GM19468 (cell line): Measurements from ENCODE around the gene CCDC192.
"Not testable (repeated sequence)": the region's sequence is repeated elsewhere in the genome, so short reads cannot be mapped to it uniquely, and the experiment has no call there.

Experiments
- ATAC-seq: cut with Tn5 transposase; IDR thresholded peaks from one replicate; pipeline ENCODE4 v1.9.1; 2021; ENCODE audit warnings: mild to moderate bottlenecking, moderate library complexity, moderate number of reproducible peaks; ENCODE audit not compliant: unreplicated experiment; ENCODE audit errors: extremely low read depth

The CCDC192 gene

DNA sequence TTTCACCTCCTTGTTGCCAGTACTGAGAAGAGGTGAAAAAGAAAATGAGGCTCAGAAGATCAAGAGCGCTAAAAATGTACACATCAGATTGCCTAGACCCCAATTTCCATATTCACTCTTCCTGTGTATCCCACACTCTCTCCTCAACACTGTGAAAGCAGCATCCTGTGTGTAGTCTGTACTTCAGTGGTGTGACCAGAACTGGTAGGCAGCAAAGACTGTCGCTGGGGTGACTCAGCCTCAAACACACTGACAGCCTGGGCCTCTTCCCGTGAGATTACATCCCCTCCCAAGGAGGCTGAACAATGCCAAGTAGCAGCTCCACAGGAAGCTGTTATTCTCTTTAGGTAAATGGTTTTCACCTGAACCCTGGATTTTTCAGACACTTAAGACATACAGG is 135.5 kb downstream of the CCDC192 start:
- ATAC-seq, result no peak

DNA sequence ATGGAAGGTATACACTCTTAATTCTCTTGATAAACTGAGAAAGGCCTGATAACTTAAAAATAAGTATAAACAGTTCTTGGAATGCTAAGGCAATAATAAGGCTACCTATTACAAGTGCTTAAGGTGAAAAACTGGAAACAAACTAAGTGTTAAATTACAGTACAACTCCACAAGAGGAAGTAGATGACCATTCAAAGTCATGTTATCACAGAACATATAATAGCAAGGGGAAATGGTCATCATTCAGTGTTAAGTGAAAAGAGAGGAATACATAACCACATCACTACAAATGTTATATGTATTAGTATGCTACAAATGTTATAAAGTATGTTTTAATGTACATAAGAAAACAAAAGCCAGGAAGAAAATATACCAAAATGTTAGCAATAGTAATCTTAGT is 135.9 kb downstream of the CCDC192 start:
- no peak for ATAC-seq

DNA sequence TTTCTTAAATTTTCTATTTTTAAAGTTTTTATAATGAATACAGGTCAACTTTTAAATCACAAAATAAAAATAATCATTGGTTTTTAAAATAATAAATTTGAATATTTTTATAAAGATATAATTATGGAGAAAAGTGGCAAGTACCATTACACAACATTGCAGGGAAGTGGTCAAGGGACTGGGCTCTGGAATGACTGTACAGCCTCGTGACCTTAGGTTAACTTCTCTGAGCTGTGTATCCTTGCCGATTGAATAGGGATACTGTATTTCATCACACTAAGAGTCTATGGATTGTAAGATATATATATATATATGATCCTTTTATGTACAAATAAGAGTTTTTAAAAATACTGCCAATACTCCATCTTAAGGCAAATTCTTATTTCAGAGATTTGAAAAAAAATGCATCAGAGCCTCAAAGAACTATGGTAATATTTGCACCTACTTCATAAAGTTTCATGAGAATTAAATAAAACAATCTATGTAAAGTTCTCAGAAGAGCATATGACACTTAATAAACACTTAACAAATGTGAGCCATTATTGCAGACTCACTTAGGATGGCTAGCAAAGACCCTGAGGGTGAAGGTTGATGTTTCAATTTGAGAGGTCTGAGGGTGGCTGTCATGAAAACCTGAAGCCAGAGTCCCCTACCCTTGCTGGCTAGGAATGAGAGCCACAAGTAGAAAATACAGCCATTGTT is 136.5 kb downstream of the CCDC192 start:
- no peak for ATAC-seq

DNA sequence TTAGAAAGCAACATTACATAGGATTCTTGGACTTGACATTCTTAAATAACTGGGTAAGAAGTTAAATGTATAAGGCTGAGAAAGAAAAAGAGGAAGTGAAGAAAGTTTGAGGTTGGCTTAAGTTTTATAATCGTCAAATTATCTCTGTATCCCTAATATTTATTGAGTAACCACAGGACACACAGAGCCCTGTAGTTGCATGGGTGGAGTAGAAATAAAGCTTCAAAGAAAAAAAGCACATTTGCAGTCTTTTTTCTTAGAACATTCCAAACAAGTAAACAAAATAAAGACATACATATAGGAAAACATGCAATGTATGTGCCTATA is 137.0 kb downstream of the CCDC192 start:
- peak; percentile 76 for ATAC-seq

DNA sequence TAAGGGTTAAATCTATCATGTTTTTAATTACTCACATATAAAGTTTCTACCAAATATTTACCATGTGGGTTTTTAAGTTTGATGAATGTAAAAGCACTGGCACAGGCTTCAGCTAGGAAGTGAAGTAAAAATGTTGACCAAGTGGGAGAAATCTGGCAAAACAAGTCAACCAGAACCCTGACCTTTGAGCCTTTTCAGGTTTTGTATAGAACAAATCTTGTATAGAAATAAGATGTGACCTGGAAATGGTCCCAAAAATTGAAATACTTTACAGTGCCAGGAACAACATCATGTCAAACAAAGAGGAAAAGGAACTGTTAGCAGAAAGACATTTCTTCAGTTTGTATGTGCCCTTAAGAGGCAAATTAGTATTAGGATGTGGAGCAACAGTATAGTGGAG is 137.6 kb downstream of the CCDC192 start:
- no peak for ATAC-seq

DNA sequence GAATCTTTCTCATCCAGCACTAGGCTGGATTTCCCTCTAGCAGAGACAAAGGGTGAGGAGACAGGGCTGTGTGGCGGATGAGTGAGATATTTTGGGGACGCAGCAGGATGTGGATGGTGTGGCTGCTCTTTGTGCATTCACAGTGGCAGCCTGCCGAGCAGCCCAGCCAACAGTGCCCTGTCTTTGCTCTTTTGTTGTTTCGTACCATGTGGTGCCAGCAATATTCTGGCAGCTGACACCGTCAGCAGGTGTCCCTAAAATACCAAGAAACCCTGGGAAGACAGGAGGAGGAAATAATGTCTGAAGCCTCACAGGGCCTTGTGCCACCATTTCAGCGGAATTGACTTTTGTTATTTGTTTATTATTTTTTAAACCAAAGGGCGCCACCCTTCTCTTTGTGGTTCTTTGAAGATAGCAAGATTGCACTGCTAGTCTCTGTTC is 141.4 kb downstream of the CCDC192 start:
- ATAC-seq, result no peak

DNA sequence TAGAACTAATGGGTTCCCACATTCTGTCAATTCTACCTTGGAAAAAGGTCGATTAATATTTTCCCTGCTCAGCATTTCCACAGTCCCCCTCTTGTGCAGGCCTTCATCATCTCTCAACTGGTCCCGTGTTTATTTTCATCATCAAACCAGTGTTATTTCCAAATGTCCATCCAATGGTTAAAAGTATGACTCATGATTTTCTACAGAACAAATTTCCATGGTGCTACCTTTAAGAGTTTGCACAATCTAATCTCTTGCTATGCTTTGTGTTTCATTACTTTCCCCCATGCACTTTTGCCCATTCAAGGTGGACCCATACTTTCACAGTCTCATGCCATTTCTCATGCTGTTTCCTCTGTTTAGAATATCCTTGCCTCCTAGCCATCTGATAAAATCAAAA is 143.7 kb downstream of the CCDC192 start:
- no peak for ATAC-seq

DNA sequence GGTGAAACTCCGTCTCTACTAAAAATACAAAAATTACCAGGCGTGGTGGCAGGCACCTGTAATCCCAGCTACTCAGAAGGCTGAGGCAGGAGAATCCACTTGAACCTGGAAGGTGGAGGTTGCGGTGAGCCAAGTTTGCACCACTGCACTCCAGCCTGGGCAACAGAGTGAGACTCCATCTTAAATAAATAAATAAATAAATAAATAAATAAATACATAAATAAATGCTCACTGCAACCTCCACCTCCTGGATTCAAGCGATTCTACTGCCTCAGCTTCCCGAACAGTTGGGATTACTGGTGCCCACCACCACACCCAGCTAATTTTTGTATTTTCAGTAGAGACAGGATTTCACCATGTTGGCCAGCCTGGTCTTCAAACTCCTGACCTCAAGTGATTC is 144.4 kb downstream of the CCDC192 start:
- not testable (repeated sequence) for ATAC-seq

DNA sequence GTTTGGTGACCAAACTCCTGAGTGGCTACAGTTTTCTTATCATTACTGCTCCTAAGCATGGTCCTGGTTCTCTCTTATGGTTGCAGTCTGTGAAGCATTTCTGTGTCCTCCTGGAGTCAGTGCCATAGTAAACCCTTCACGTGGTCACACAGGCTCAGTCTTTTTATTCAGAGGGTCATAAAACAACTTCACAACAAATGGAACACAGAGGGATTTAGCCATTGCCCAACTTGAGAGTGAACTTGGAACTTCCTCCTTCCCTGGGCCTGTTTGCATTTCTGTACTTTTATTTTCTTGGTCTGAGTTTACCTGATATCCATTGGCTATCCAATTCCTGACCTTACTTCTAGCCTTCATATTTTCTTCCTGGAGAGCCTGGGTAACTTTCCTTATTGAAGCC is 144.9 kb downstream of the CCDC192 start:
- ATAC-seq, result no peak

DNA sequence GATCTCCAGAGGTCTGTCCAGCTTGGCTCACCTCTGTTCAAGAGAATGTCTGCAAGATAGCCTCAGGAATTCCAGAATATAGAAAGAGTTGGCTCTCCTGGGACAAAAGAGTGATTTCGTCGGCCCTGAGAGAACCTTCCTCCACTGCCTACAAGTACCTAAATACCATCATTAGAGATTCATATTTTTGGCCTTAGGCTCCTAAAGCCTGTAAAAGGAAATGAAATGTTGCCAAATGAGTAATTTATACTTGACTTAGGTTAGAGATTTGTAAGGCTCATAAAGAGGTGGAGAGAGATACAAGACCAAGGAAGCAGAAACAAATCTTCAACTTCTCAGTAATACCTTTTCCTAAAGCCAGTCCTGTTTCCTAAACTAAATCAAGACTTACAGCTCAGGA is 146.2 kb downstream of the CCDC192 start:
- no peak for ATAC-seq

DNA sequence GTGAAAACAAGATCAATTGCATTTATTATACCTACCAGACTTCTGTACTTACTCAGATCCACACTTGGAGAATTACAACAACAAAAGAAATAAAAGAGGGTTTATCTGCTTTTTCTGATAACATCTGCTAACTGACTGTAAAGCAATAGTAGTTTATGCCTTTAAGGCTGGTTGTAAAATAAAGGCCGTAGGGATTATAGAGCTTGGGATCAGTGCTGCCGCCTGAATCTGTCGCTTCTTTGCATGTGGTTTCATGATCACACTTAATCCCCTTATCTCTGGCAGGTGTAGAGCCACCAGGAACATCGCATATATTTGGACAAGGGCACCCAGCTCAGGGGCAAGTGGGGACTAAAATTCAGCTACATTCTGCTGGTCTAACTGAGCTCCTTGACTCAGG is 146.7 kb downstream of the CCDC192 start:
- ATAC-seq, result no peak

DNA sequence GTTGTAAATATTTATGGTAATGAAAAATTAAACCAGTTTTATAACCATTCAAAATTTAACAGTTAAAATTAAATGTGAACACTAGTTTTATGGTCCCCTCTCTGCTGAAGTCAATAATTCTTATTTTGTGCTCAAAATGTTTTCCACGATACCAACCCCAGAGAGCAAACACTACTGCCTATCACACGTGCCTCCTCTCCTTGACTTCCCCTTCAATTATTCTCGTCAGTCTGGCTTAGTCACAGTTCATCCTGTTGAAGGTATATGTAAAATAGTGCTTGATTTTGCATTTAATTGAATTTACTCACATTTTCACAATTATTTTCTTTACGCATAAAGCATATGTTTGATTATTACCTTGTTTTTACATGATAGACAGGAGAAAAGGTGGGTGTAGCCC is 148.8 kb downstream of the CCDC192 start:
- ATAC-seq, result no peak

DNA sequence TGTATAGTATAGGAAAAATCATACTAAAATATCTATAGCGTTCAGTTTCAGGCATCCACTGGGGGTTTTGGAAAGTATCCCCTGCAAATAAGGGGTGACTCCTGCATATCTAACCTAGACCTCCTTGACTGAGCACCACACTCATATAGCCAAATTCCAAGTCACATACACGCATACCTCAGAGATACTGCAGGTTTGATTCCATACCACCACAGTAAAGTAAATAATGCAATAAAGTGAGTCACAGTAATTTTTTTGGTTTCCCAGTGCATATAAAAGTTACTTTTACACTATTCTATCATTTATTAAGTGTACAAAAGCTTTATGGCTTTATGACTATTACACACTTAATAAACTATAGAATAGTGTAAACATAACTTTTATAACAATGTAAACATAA is 151.3 kb downstream of the CCDC192 start:
- ATAC-seq, result no peak

DNA sequence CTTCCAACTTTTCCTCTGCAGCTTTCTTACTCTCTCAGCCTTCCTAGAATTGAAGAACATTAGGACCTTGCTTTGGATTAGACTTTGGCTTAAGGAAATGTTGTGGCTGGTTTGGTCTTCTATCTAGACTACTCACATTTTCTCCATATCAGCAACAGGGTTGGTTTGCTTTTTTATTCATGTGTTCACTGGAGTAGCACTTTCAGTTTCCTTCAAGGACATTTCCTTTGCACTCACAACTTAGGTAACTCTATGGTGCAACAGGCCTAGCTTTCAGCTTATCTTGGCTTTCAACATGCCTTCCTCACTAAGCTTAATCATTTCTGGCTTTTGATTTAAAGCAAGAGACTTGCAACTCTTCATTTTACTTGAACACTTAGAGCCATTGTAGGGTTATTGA is 153.1 kb downstream of the CCDC192 start:
- peak; percentile 89 for ATAC-seq

DNA sequence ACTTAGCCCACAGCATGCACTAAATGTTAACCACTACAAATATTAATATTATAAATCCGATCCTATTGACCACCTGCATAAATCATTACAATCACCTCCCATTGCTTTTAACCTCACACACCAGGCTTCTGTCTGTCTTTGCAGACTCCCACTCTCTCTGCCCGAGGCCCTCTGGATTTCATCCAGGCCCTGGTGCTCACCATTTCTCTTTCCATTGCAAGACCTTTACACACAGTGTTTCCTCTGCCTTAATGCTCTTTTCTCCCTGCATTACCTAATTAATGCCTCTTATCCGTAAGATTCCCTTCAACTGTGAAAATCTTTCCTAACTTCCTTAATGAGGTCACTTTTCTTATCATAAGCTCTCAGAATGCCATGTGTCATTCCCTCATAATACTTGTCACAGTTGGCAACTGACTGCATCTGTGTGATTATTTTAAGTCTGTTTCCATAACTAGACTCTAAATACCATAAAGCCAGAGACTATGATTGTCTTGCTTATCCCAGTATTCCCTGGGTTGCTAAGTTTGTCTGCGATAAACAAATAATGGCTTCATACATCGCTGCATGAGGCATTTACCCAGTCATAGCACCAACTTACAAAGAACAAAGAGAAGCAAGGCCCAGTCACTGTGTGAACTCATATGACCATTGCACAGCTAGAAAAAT is 155.1 kb downstream of the CCDC192 start:
- ATAC-seq, result no peak

DNA sequence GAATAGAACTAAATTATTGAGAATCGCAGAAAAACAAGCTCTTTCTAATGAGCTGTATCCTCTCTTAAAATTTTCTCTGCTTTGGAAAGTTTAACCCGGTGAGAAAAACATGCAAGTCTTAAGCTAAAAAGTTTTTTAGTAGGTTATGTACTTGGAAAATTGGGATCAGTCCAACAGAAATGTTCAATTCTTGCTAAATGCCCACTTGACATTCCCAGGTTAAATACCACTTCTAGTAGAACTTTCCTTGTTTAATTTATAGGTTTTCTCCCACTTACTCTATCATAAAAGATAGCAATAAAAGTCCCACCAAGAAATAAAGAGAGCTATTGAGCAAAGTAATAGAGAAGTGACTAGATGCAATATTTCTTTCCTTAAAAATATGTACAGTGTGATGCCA is 157.1 kb downstream of the CCDC192 start:
- no peak for ATAC-seq

DNA sequence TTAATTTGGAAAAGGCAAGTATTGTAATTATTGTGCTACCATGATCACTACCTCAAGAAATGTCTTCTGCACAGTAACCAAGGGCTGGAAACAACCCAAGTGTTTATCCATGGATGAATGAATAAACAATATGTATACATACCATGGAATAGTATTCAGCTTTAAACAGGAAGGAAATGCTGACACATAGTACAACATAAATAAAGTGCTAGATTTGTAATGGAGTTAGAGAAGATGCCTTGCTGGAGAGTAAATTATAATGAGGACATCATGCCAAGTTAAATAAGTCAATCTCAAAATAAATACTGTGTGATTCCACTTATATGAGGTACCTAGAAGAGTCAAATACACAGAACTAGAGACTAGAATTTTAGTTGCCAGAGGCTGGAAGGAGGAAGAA is 160.0 kb downstream of the CCDC192 start:
- ATAC-seq, result no peak

DNA sequence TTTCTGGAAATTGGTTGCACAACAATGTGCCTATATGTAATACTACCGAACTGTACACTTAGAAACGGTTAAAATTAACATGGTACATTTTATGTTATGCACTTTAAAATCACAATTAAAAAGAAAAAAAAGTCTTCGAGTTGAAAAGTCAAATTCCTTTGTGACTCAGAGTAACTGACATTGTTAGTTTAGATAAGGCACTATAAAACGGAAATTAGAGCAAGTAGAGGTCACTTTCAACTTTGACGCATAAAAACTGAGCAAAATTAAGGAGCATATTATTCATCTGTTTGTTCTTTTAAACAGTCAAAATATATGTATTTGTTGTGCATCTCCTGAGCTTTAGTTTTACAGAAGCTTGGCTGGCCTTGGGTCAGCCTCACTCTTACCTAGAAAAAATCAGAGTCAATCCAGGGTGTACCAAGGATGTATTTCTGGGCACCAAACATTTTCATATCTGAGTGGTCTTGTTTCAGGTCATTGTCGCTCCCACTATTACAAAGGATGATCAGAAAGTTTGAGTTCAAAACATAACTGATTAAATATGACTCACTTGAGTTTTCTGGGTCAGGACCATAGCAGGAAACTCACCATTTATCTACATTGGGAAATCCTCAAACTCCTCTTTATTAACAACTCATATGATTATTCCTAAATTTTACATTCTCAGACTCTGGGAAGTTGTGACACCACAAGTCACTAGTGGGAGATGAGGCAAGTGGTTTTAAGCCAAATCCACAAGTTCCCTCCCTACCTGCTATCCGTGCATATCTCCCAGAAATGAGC is 160.6 kb downstream of the CCDC192 start:
- ATAC-seq, result no peak

DNA sequence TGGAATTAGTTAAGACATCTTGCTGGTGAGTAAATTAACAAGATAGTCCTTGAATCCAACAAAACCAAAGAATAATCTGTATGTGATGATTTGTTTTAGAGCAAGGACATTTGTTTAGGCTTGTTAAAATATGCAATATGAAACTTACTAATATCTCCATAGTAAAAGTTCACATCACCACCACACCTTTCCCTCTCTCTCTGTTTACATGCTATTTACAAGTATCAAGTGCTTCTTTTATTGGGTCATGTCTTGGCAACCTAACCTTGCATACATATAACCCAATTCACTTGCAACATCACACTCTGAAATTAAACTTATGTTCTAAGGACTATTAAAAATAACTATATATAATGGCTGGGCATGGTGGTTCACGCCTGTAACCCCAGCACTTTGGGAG is 161.3 kb downstream of the CCDC192 start:
- no peak for ATAC-seq

DNA sequence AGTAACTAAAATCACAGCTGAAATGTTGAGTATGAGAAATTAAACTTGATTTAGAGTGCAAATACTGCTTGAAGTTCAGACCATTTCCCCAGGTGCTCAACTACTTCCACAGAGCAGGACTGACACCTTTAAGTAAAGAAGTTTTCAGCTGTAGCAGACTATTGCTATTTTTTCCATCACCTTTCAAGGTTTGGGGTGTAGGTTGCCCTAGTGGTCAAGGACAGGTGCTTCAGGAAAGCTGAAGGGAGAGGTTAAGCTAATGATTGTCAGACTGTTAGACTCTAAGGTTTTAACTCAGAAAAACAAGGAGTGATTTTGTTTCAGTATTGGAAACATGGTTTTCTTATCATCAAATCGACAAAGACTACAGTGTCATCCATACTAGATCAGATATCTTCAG is 162.1 kb downstream of the CCDC192 start:
- peak; percentile 27 for ATAC-seq

DNA sequence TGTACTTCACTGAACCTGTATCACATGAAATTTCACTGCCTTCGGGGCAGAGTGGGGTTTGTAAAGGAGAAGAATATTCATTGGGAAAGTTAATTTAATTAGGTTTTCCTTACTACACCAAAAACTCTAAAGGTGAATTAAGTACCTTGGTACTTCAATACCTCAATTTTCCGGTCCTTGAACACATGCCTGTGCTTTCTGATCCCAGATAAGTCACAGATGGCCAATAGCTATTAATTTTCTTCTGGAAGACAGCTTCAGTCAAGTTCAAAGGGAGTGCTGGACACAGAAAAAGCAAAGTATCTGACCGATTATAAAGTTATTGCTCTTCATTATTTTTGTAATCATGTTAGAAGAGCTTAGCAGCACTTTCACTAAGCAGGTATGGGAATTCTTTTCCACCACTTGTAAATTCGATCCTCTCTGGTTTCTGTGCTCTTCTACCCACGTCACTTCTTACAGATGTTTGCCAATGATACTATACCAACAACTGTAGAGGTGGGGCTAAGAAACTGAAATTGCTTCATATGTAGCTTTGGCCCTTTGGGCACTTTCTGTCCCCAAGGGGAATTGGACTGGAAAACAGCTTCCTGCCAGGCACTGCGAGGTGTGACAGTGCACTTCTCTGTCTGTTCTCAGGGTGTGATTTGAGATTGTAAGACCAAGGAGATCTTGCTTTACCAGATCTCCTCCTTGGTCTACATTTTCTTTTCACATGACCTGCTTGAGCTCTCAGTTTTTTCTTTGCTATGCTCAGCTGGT is 164.0 kb downstream of the CCDC192 start:
- ATAC-seq, result peak; percentile 61
